Panc1 (cell line): ENCODE data around the gene ATG10. TPM values are rescaled to one million over a fixed set of nuclear protein-coding genes. Genes with fewer than 3 reads are reported as not detected.

Source experiments
- ATAC-seq: fragments of 200-7000 bp; cut with Tn5 transposase; 2 replicates; pipeline ENCODE4 v1.9.1; 2020; ENCODE audit warnings: mild to moderate bottlenecking, moderate library complexity
- BruUV-seq: library from RNA; stranded (reverse); fragments of 400-500 nt; replicated peaks from 2 replicates; lab custom pipeline; 2021; lab: Mats Ljungman, UMichigan
- CTCF ChIA-PET: fragments of 300-600 bp; sonication (Branson Sonifier 250); formaldehyde crosslinking; loops from one replicate; lab custom pipeline; 2022; ENCODE audit warnings: antibody characterized with exemption; lab: Charles Lee
- POLR2A ChIA-PET: fragments of 300-600 bp; sonication (Branson Sonifier 250); formaldehyde crosslinking; loops from one replicate; lab custom pipeline; 2022; ENCODE audit warnings: antibody characterized with exemption; lab: Charles Lee
- DNase-seq: peaks from one replicate; pipeline ENCODE4 v3.0.0-alpha.2; 2010; ENCODE audit warnings: low read depth, low spot score
- H3K27ac ChIP-seq: 2 replicates; pipeline ENCODE4 v1.5.1; 2011; ENCODE audit warnings: mild to moderate bottlenecking, low read length, inconsistent platforms
- H3K27me3 ChIP-seq: fragments of 200-500 bp; sonication (Bioruptor generic); 2 replicates; pipeline ENCODE4 v1.6.0; 2014; ENCODE audit warnings: low read length, inconsistent platforms; ENCODE audit not compliant: control insufficient read depth, insufficient read depth
- H3K36me3 ChIP-seq: fragments of 200-500 bp; sonication (Bioruptor generic); 2 replicates; pipeline ENCODE4 v1.5.1; 2014; ENCODE audit warnings: inconsistent platforms, mild to moderate bottlenecking, low read length, moderate library complexity; ENCODE audit not compliant: control insufficient read depth, insufficient read depth
- H3K4me1 ChIP-seq: 2 replicates; pipeline ENCODE4 v1.5.1; 2011; ENCODE audit warnings: inconsistent platforms, mild to moderate bottlenecking, low read length, moderate library complexity; ENCODE audit not compliant: control insufficient read depth, insufficient read depth
- H3K4me3 ChIP-seq, 2 experiments: 2 replicates each; pipeline ENCODE4 v1.5.1; 2011 to 2012; ENCODE audit warnings: low read depth in 2 of 2, low read length in 2 of 2, mild to moderate bottlenecking in 2 of 2, inconsistent platforms in 1 of 2, moderate library complexity in 1 of 2
- H3K9me3 ChIP-seq: fragments of 200-500 bp; sonication (Bioruptor generic); 2 replicates; pipeline ENCODE4 v1.5.1; 2014; ENCODE audit warnings: low read depth, mild to moderate bottlenecking, inconsistent platforms, low read length, moderate library complexity; ENCODE audit not compliant: control insufficient read depth, insufficient read depth
- CTCF ChIP-seq: fragments of 450-650 bp; IDR thresholded peaks from 2 replicates; pipeline ENCODE4 v1.5.1; 2017; ENCODE audit warnings: mild to moderate bottlenecking
- POLR2AphosphoS5 ChIP-seq: IDR thresholded peaks from 2 replicates; pipeline ENCODE4 v1.6.1; 2012; ENCODE audit warnings: mild to moderate bottlenecking, low read depth, low read length, moderate library complexity
- REST ChIP-seq, 2 experiments: IDR thresholded peaks; 2 replicates each; pipeline ENCODE4 v1.6.1; 2011 to 2012; ENCODE audit warnings: low read depth in 2 of 2, control low read depth in 1 of 2, low read length in 1 of 2, mild to moderate bottlenecking in 1 of 2, moderate library complexity in 1 of 2; ENCODE audit not compliant: insufficient read depth in 1 of 2
- SIN3A ChIP-seq: IDR thresholded peaks from 2 replicates; pipeline ENCODE4 v1.6.1; 2012; ENCODE audit warnings: low read depth, mild to moderate bottlenecking, low read length, moderate library complexity, borderline replicate concordance; ENCODE audit not compliant: insufficient read depth
- TCF7L2 ChIP-seq: IDR thresholded peaks from 2 replicates; pipeline ENCODE4 v1.6.1; 2011; ENCODE audit warnings: mild to moderate bottlenecking, low read depth, low read length, inconsistent platforms
- in situ Hi-C: cut with HindIII; loops from 2 replicates; pipeline ENCODE4 v1.10.0; 2016; ENCODE audit warnings: low sequenced_read_pairs, low pct_unique_long_range_greater_than_20kb
- intact Hi-C: fragments of 100-400 bp; cut with micrococcal nuclease; formaldehyde crosslinking; loops from one replicate; pipeline ENCODE4 v1.10.0; 2022; ENCODE audit not compliant: unreplicated experiment
- total RNA-seq: library from RNA; stranded (reverse); gene quantifications from one replicate; pipeline ENCODE4 v1.2.1, GENCODE V29; 2021; ENCODE audit not compliant: unreplicated experiment

ATG10 gene
- total RNA-seq, 1 experiment from 2014 or later = 14.0 TPM

- Histone ChIP-seq H3K9me3 (no peaks in the 10 kb centered on the region), H3K27ac (no peak overlapping the region), H3K4me3 (no peak overlapping the region), H3K27me3 (no peaks in the 10 kb centered on the region), H3K4me1 (no peaks in the 10 kb centered on the region), H3K36me3 (no peaks in the 10 kb centered on the region)
- no TSS peak for BruUV-seq
- DNase-seq (no peak), ATAC-seq (no peak)
- TF ChIP-seq TCF7L2 = no peak
- no peak for TF ChIP-seq REST (IDR thresholded peaks at IDR 0.05; ENCODE audit: insufficient read depth in 1 of 2, low read depth in 2 of 2, low read length in 1 of 2)
- TF ChIP-seq POLR2AphosphoS5 = no peak
- TF ChIP-seq CTCF = no peak
- TF ChIP-seq SIN3A = no peak
- CTCF ChIA-PET = interaction anchor here (0.6 kb wide), 1 partner anchor 746 kb away, joined by 6 read pairs; no protein-coding TSS in a partner anchor
- POLR2A ChIA-PET = no interaction called here
- intact Hi-C loops = no loop called here
- in situ Hi-C loops = no loop called here
Measured at GRCh38 chr5:82255844-82256243, 284.0 kb downstream of the ATG10 start.

GRCh38 chr5:82257247-82257646, 285.4 kb downstream of the ATG10 start:
- H3K27ac ChIP-seq = no peak overlapping the region
- in situ Hi-C loops (no loop called here), intact Hi-C loops (no loop called here)
- H3K9me3 ChIP-seq = no peaks in the 10 kb centered on the region
- POLR2A ChIA-PET = no interaction called here
- H3K36me3 ChIP-seq = no peaks in the 10 kb centered on the region
- TF ChIP-seq CTCF (no peak), TCF7L2 (no peak), POLR2AphosphoS5 (no peak), REST (IDR thresholded peaks at IDR 0.05; ENCODE audit: insufficient read depth in 1 of 2, low read depth in 2 of 2, low read length in 1 of 2) (no peak), SIN3A (no peak)
- H3K4me1 ChIP-seq = no peaks in the 10 kb centered on the region
- BruUV-seq = no TSS peak
- CTCF ChIA-PET = no interaction called here
- no peak for ATAC-seq
- DNase-seq = no peak
- no peaks in the 10 kb centered on the region for H3K27me3 ChIP-seq
- H3K4me3 ChIP-seq = no peak overlapping the region
